Limb (tissue), 2 donors: ENCODE measurements around the gene THSD4.

Source experiments
- DNase-seq, 2 donors: peaks; one replicate each; pipeline ENCODE4 v3.0.0-alpha.2; 2016; ENCODE audit errors: extremely low spot score in 2 of 2

THSD4 gene

GRCh38 chr15:71820127-71820526 is 704.9 kb downstream of the THSD4 start:
- DNase-seq, result no peak

GRCh38 chr15:71821547-71822129 is 706.4 kb downstream of the THSD4 start:
- no peak for DNase-seq

- no peak for DNase-seq
Measured at GRCh38 chr15:71822890-71823630, 707.8 kb downstream of the THSD4 start.

GRCh38 chr15:71823801-71824200 is 708.5 kb downstream of the THSD4 start:
- no peak for DNase-seq

- no peak for DNase-seq
Measured at GRCh38 chr15:71825021-71825730, 709.9 kb downstream of the THSD4 start.

- DNase-seq, result no peak
Measured at GRCh38 chr15:71826196-71826595, 710.9 kb downstream of the THSD4 start.

- DNase-seq, result no peak
Measured at GRCh38 chr15:71830981-71831380, 715.7 kb downstream of the THSD4 start.
